Gastroesophageal sphincter (tissue), 3 donors: ENCODE results near the gene AP2M1.

Source experiments
- EP300 ChIP-seq: sonication (generic); formaldehyde crosslinking; IDR thresholded peaks from one replicate; pipeline ENCODE4 v1.6.1; 2017; ENCODE audit warnings: antibody characterized with exemption, mild to moderate bottlenecking
- POLR2A ChIP-seq, 2 donors: fragments of 450-650 bp; IDR thresholded peaks; one replicate each; pipeline ENCODE4 v1.6.1; 2017; ENCODE audit warnings: antibody characterized with exemption in 2 of 2, mild to moderate bottlenecking in 2 of 2, moderate library complexity in 1 of 2
- POLR2AphosphoS5 ChIP-seq: sonication (generic); formaldehyde crosslinking; IDR thresholded peaks from one replicate; pipeline ENCODE4 v1.6.1; 2017; ENCODE audit warnings: antibody characterized with exemption
- TF ChIP-seq, protein P1 (sequence below), 4 experiments: fragments of 200-600 bp in 2 of 4; fragments of 450-650 bp in 2 of 4; sonication (generic) in 1 of 4; IDR thresholded peaks; one replicate each; pipeline ENCODE4 v1.5.1; 2017 to 2019; ENCODE audit warnings: antibody characterized with exemption in 4 of 4, mild to moderate bottlenecking in 2 of 4, moderate library complexity in 2 of 4

- TF ChIP-seq, protein P1, sequence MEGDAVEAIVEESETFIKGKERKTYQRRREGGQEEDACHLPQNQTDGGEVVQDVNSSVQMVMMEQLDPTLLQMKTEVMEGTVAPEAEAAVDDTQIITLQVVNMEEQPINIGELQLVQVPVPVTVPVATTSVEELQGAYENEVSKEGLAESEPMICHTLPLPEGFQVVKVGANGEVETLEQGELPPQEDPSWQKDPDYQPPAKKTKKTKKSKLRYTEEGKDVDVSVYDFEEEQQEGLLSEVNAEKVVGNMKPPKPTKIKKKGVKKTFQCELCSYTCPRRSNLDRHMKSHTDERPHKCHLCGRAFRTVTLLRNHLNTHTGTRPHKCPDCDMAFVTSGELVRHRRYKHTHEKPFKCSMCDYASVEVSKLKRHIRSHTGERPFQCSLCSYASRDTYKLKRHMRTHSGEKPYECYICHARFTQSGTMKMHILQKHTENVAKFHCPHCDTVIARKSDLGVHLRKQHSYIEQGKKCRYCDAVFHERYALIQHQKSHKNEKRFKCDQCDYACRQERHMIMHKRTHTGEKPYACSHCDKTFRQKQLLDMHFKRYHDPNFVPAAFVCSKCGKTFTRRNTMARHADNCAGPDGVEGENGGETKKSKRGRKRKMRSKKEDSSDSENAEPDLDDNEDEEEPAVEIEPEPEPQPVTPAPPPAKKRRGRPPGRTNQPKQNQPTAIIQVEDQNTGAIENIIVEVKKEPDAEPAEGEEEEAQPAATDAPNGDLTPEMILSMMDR (IDR thresholded peaks at IDR 0.05), result no peak
- TF ChIP-seq POLR2A (IDR thresholded peaks at IDR 0.05) (no peak), EP300 (no peak), POLR2AphosphoS5 (no peak)
Observed at GRCh38 chr3:184144505-184144904, 30.1 kb upstream of the AP2M1 start.
